C4-2B (cell line): ENCODE measurements around the gene CFAP54.

Experiments used
- H3K27ac ChIP-seq: fragments of 450-650 bp; 2 replicates; pipeline ENCODE4 v1.5.1; 2017
- CTCF ChIP-seq: fragments of 450-650 bp; conservative IDR thresholded peaks from 2 replicates; pipeline ENCODE4 v1.5.1; 2017; ENCODE audit warnings: mild to moderate bottlenecking
- ZFX ChIP-seq: fragments of 450-650 bp; IDR thresholded peaks from 2 replicates; pipeline ENCODE4 v1.6.1; 2017

The CFAP54 gene

GRCh38 chr12:96770219-96771102 lies 281.1 kb downstream of the CFAP54 start:
- no peak for TF ChIP-seq CTCF
- H3K27ac ChIP-seq: no peak overlapping the region

DNA sequence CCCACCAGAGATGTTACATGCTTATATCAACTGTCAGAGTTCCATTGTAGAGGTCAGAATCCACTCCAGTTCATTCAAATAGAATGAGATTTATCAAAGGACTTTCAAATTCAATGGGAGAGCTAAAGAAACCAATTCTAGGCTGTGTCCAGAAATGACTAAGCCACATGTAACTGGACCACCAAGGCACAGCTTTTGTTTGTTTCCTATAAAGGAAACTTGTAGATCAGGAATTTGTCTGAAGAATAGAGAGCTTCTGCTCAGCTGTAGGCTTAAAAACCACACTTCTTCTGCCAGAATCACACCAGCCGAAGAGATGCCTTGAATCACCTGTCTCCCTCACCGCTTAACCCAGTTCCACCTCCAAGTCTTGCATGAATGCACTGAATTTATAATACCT lies 283.7 kb downstream of the CFAP54 start:
- H3K27ac ChIP-seq: no peak overlapping the region
- TF ChIP-seq ZFX (no peak), CTCF (no peak)

DNA sequence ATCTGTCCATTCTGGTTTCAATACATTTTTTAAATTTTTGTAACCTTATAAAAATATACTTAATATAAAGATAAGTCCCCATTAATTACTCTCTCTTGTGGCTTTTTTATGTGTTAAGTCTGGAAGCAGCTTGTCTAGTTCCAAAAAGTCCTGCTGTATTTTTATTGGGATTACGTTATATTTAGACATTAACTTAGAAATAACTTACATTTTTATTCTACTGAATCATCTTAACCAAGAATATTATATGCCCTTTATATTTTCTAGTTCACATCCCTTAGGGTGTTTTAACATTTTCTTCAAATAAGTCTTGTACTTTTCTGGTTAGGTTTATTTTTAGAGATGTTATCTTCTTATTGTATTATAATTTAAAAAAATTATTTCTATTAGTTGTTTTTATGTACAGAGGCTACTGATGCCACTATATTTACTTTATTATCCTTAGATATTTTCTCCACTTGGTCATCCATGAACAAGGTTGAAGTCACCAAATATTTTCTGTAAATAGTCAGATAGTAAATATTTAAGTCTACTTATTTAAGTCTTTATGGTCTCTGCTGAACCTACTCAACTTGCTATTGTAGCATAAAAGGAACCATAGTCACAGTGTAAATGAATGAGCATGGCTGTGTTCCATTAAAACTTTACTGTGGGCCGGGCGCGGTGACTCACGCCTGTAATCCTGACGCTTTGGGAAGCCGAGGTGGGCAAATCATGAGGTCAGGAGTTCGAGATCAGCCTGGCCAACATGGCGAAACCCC lies 285.3 kb downstream of the CFAP54 start:
- H3K27ac ChIP-seq: no peak overlapping the region
- TF ChIP-seq ZFX (no peak), CTCF (no peak)

DNA sequence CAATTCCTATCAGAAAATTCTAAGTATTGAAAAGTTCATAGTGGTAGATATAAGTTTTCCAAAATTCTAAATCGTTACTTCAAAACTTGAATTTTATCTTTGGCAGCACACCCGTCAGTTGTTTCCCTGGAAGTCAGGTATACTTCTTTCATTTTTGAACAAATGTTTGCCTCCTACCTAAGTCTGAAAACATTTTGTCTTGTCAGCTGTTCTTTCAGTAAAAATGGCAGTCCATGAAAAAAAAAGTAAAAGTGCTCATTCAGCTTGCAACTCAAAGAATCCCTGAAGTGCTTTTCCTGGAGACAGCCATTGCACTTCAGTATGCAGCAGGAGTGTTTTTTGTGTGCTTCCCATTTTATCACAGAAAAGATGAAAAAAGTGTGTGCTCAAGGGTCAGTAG lies 287.5 kb downstream of the CFAP54 start:
- TF ChIP-seq CTCF (no peak), ZFX (no peak)
- no peak overlapping the region for H3K27ac ChIP-seq

DNA sequence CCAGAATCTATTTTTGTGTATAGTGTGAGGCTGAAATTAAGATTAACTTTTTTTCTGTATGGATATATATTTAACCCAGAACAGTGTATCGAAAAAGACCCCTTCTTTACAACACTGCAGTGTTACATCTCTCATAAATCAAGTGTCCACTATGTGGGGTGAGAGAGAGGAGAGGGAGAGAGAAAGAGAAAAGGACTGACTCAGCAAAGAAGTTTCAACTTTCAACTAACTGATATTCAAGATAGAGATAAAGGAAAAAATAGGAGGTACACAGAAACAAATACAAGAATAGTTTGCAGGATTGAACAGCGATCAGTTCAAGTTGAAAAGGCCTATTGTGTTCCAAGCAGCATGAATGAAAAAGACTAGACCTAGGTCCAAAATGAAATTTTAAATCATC lies 291.0 kb downstream of the CFAP54 start:
- H3K27ac ChIP-seq: no peak overlapping the region
- TF ChIP-seq ZFX (no peak), CTCF (no peak)

DNA sequence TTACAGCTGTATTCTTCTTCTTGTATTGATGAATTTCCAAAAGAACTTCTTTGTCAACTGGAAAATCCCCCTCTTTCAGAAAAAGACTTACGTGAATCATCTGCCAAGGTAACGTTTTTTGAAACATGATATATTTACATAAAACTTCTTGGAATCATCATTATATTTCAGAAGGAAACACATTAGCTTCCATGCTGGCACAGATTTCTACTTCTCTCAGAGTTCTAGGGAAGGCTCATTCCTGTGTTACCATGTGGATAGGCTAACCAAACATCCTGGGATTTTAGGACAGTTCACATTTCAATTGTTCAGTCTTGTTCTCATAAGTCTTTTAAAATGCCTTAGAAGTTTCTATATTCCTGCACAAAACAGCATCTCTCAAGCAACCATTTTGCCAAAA lies 297.4 kb downstream of the CFAP54 start:
- H3K27ac ChIP-seq: no peak overlapping the region
- no peak for TF ChIP-seq ZFX
- TF ChIP-seq CTCF: no peak

GRCh38 chr12:96803969-96804368 lies 314.6 kb downstream of the CFAP54 start:
- TF ChIP-seq ZFX (no peak), CTCF (no peak)
- H3K27ac ChIP-seq: no peak overlapping the region
